GM19452 (cell line): ENCODE data around the gene UBE2D3.

Experiments used
- ATAC-seq: cut with Tn5 transposase; IDR thresholded peaks from one replicate; pipeline ENCODE4 v1.9.1; 2021; ENCODE audit not compliant: unreplicated experiment

UBE2D3 gene

DNA sequence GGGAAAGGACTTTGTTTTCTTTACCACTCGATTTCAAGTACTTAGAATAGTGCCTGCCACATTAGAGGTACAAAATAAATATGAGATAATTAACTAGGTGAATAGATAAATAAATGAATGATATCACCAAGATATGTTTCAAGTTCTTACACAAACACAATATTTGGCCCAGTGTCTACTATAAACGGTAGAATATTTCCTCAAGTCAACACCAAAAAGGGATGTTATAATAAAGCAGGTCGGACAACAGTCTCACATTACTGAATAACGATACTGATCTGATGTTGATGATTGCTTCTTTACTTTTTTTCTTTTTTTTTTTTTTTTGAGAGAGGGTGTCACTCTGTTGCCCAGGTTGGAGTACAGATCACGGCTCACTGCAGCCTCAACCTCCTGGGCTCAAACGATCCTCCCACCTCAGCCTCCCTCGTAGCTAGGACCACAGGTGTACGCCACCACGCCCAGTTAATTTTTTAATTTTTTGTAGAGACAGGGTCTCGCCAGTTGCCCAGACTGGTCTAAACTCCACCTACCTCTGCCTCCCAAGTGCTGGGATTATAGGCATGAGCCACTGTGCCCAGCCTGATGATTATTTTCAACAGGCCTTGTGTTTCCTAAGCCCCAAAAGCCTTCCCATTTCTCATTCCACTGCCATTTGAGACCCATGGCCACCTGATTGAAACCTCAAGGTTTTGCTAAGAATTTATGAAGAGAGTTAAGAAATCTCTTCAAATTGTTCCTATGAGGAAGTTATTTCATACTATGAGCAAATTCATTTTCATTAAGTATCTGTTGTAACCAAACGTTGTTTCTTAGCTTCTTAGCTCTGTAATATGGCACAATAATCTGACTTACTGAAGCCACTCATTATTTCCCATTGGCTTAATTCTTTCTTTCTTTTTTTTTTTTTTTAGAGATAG lies 68.8 kb downstream of the UBE2D3 start:
- no peak for ATAC-seq

DNA sequence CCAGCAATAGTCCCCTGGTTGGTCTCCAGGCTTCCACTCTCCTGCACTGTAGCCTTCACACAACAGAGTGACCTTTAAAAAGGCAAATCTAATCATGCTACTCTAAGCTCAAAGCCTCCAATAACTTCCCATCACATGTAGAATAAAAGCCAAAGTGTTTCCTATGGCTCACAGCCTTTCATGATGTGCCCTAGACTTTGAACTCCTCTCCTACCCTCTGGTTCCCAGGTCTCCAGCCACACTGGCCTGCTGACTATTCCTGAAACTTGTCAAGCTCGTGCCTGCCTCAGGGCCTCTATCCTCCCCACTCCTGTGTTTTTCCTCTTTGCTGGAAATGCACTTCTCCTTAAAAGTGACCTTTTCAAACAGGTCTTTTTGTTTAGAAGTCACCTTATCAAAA lies 69.7 kb downstream of the UBE2D3 start:
- ATAC-seq = no peak

DNA sequence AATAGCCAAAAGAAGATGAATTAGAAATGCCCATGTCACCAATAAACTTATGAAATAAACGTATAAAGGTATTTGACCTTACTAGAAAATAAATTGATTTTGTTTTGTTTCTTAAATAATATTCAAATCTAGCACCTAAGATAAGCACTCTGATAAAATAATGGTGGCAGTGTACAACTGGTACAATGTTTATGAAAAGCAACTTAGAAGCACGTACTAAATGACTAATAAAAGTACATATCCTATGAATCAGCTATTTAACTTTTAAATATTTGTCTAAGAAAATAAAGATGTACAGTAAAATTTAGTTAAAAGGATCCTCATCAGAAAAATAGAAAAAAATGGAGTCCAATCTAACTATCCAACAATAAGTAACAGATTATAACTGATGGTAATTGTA lies 73.3 kb downstream of the UBE2D3 start:
- ATAC-seq = no peak

DNA sequence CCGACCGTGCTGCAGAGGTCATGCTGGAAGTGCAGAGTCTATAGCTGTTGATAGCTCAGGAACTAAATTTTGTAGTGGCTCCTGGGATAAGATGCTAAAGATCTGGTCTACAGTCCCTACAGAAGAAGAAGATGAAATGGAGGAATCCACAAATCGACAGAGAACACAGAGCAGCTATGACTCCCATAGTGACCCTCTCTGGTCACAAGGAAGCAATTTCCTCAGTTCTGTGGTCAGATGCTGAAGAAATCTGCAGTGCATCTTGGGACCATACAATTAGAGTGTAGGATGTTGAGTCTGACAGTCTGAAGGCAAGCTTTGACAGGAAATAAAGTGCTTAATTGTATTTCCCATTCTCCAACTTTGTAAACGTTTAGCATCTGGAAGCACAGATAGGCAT lies 75.4 kb downstream of the UBE2D3 start:
- no peak for ATAC-seq
